Heart left ventricle (tissue), 16 donors: ENCODE measurements around the gene APOL4. TPM values are rescaled to one million over a fixed set of nuclear protein-coding genes. Genes with fewer than 3 reads are reported as not detected.

Experiments used
- ATAC-seq, 4 donors: fragments of 200-7000 bp; cut with Tn5 transposase; one replicate each; pipeline ENCODE4 v1.9.1; 2020 to 2022; ENCODE audit warnings: moderate library complexity in 4 of 4, mild to moderate bottlenecking in 3 of 4, moderate number of reproducible peaks in 1 of 4
- DNase-seq, 5 donors: peaks; one replicate each; pipeline ENCODE4 v3.0.0-alpha.2; 2020
- H3K27ac ChIP-seq, 12 donors: fragments of 200-600 bp; sonication (generic) in 4 of 12; one replicate each; pipeline versions ENCODE4 v1.5.0 to v1.8.0; 2016 to 2022; ENCODE audit warnings: mild to moderate bottlenecking in 2 of 12
- H3K27me3 ChIP-seq, 9 donors: fragments of 200-600 bp; sonication (generic) in 2 of 9; one replicate each; pipeline versions ENCODE4 v1.5.1 to v1.8.0; 2016 to 2022; ENCODE audit warnings: mild to moderate bottlenecking in 3 of 9
- H3K36me3 ChIP-seq, 9 donors: fragments of 200-600 bp; sonication (generic) in 2 of 9; one replicate each; pipeline versions ENCODE4 v1.5.0 to v1.8.0; 2018 to 2022; ENCODE audit warnings: mild to moderate bottlenecking in 2 of 9
- H3K4me1 ChIP-seq, 12 donors: fragments of 200-600 bp; sonication (generic) in 4 of 12; one replicate each; pipeline versions ENCODE4 v1.5.0 to v1.8.0; 2016 to 2022; ENCODE audit warnings: mild to moderate bottlenecking in 3 of 12
- H3K4me3 ChIP-seq, 12 donors: fragments of 200-600 bp; sonication (generic) in 4 of 12; one replicate each; pipeline versions ENCODE4 v1.5.0 to v1.8.0; 2017 to 2022; ENCODE audit warnings: mild to moderate bottlenecking in 9 of 12, moderate library complexity in 4 of 12
- H3K9me3 ChIP-seq, 12 donors: fragments of 200-600 bp; sonication (generic) in 4 of 12; one replicate each; pipeline versions ENCODE4 v1.5.0 to v1.8.0; 2016 to 2022; ENCODE audit warnings: mild to moderate bottlenecking in 1 of 12
- POLR2A ChIP-seq, 2 donors: fragments of 450-650 bp; IDR thresholded peaks; one replicate each; pipeline ENCODE4 v1.6.1; 2017; ENCODE audit warnings: antibody characterized with exemption in 2 of 2, mild to moderate bottlenecking in 2 of 2, moderate library complexity in 2 of 2
- WGBS, 4 donors: extraction: QIAGEN DNeasy Blood & Tissue Kit in 2 of 4; methylation state at CpG; one replicate each; pipeline versions ENCODE4 v1.1.5 to v1.1.7; 2013 to 2018; 5-methylcytosine and 5-hydroxymethylcytosine counted together
- intact Hi-C, 10 donors: fragments of 100-400 bp; cut with DNase I; formaldehyde crosslinking; loops; one replicate each; pipeline versions ENCODE4 v1.11.1 to v1.14.2; 2022
- polyA plus RNA-seq, 2 donors: library from polyadenylated mRNA; stranded (reverse); fragments of 200-250 nt; gene quantifications; one replicate each; pipeline ENCODE4 v1.2.3, GENCODE V29; 2013
- total RNA-seq, 9 donors: library from RNA; depleted of rRNA in 2 of 9; stranded (reverse); fragments of >200 nt in 2 of 9; fragmentation: NEBNext Ultra II Directional in 3 of 9; extraction: Animal tissue kit (Norgen Biotek cat#: 25700) in 3 of 9; gene quantifications; one replicate each; pipeline versions ENCODE4 v1.1.0 to v1.2.4, GENCODE V29; 2016 to 2023
- TF ChIP-seq, protein P1 (sequence below), 12 donors: fragments of 200-600 bp; sonication (generic) in 4 of 12; IDR thresholded peaks; one replicate each; pipeline versions ENCODE4 v1.5.0 to v1.8.0; 2018 to 2022; ENCODE audit warnings: antibody characterized with exemption in 12 of 12, mild to moderate bottlenecking in 5 of 12
- donor health status: ischemic (EF 13 %, LVEDD 7.1; RV severe dilation, severe dysfunction).
- donor health status: healthy with polysubstance abuse.
- donor health status: DM: no; HTN: yes; CAD: no.
- donor health status: DM: no; HTN: no; CAD: no.
- donor health status: ischemic (EF 25% LVEDD 6.9; RV normal size, moderate dysfunction).
- donor health status: ischemic (EF 25% LVEDD 5.7; RV mildly dilated, moderate dysfunction).
- donor health status: healthy.
- donor health status: DM: yes; HTN: yes; CAD: no.
- donor health status: ischemic (EF 35%, LVEDD 5.7; RV mildly dilated, moderate dysfunction).
- donor health status: nonischemic (EF 11% LVEDD 7.7; RV severe dilation, severe dysfunction).
- donor health status: DM: yes; HTN: yes; CAD: no.
- donor health status: PGD.
- donor health status: ischemic (EF 29% LVEDD 5.4; RV normal size, mild dysfunction).
- donor health status: nonischemic (EF 23%, LVEDD 6.1; RV moderate dilation, normal function).

Gene APOL4
- total and polyA plus RNA-seq, 11 donors = 1.7 to 26.5 (median 4.0) TPM; not detected in 2

DNA sequence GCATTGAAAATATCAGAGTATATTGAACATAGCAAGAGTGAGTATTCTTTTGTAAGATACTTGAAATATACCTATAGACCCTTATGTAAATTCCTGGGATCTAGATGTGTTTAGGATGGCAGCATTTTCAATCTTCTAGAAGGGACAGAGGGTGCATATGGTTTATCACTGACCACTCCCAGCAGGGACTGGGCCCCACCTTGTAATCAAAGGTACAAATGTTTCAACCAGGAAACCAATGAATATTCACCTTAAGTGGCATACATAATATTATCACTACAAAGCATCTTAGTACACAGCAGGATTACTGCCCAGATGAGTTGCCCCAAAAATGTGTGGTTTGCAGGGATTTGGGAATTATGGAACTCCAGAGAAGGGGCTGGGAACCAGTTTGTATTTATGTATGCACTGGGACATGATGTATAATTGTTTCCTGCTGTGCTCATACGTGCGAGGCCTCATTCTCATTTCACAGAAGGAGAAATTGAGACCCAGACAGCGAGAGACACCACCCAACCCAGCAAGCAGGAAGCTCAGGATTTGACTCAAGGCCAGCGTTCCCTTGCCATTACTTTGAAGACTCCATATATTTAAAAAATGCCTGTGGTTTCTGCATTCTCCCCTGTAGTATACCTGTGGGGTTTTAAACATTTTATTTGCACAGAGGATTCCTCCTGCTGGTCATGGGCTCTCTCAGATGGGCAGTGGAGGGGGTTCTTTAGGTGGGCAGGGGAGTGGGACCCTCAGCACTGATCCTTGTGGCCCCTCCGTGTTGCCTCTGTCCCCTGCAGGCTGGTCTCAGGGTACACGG is 5.2 kb downstream of the APOL4 start:
- ATAC-seq = no peak

GRCh38 chr22:36194971-36195370 is 6.6 kb downstream of the APOL4 start:
- ATAC-seq (peak; percentile 23 to 60 (median 48)), DNase-seq (peak; percentile 68 to 76 (median 72))
- intact Hi-C loops = loop anchor here in 9 of 10 donors (1.0 to 10.0 kb wide), 10 partner anchors 26 to 292 kb away; partner anchors contain the start of genes APOL2 (in 5 of the 9) and TXN2 (in 4 of the 9)
- no peak overlapping the region for H3K4me3 ChIP-seq
- no peaks in the 10 kb centered on the region for H3K9me3 ChIP-seq
- WGBS, 4 donors = 47 to 53% (median 51%) methylated on average over 5 of the region's 5 CpGs
- peak overlapping the region in 1 of 12 donors; percentile 1 for H3K27ac ChIP-seq
- peaks cover 0 to 73% (median 35%) of the 10 kb centered on the region in 12 donors for H3K4me1 ChIP-seq
- H3K27me3 ChIP-seq = no peaks in the 10 kb centered on the region
- TF ChIP-seq, protein P1, sequence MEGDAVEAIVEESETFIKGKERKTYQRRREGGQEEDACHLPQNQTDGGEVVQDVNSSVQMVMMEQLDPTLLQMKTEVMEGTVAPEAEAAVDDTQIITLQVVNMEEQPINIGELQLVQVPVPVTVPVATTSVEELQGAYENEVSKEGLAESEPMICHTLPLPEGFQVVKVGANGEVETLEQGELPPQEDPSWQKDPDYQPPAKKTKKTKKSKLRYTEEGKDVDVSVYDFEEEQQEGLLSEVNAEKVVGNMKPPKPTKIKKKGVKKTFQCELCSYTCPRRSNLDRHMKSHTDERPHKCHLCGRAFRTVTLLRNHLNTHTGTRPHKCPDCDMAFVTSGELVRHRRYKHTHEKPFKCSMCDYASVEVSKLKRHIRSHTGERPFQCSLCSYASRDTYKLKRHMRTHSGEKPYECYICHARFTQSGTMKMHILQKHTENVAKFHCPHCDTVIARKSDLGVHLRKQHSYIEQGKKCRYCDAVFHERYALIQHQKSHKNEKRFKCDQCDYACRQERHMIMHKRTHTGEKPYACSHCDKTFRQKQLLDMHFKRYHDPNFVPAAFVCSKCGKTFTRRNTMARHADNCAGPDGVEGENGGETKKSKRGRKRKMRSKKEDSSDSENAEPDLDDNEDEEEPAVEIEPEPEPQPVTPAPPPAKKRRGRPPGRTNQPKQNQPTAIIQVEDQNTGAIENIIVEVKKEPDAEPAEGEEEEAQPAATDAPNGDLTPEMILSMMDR (IDR thresholded peaks at IDR 0.05) = peak; percentile 58 to 89 (median 80)
- TF ChIP-seq POLR2A (IDR thresholded peaks at IDR 0.05) = no peak
- H3K36me3 ChIP-seq = peaks cover 0 to 23% (median 0%) of the 10 kb centered on the region in 9 donors

More for the DNA sequence above, 5.2 kb downstream of the APOL4 start:
- peak overlapping the region in 1 of 12 donors; percentile 3 for H3K4me3 ChIP-seq
- peak overlapping the region in 11 of 12 donors; percentile 8 to 75 (median 49) for H3K27ac ChIP-seq
- H3K36me3 ChIP-seq = peaks cover 0 to 18% (median 0%) of the 10 kb centered on the region in 9 donors
- no peaks in the 10 kb centered on the region for H3K27me3 ChIP-seq
- 45 to 62% (median 55%) methylated on average over 6 of the region's 6 CpGs for WGBS, 4 donors
- TF ChIP-seq, protein P1 (IDR thresholded peaks at IDR 0.05) = no peak
- TF ChIP-seq POLR2A (IDR thresholded peaks at IDR 0.05) = no peak
- intact Hi-C loops = loop anchor here (2.0 to 10.0 kb wide), 8 partner anchors 41 to 288 kb away; partner anchors contain the start of genes APOL2 (in 4 of the 10) and TXN2 (in 4 of the 10)
- peaks cover 0 to 76% (median 37%) of the 10 kb centered on the region in 12 donors for H3K4me1 ChIP-seq
- no peak for DNase-seq
- H3K9me3 ChIP-seq = no peaks in the 10 kb centered on the region

DNA sequence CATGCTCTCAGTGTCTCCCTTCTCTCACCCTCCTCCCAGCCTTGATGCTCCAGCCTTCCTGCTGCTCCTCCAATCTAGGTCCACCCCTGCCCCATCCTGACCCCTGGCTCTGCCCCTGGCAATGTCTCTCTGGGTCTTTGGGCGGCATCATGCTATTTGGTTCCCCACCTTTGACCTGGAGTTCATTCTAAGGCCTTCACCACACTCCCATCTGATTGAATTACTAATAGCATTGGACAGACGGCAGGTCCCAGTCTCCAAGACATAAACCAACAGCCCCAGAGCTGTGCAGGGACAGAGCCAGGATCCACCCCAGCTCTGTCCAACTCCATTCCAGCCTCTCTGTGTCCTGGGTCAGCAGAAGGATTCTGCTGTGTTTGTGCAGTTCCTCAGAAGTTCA is 7.2 kb downstream of the APOL4 start:
- no peaks in the 10 kb centered on the region for H3K9me3 ChIP-seq
- H3K4me3 ChIP-seq = no peak overlapping the region
- ATAC-seq (no peak), DNase-seq (no peak)
- peaks cover 0 to 23% (median 0%) of the 10 kb centered on the region in 9 donors for H3K36me3 ChIP-seq
- H3K27me3 ChIP-seq = no peaks in the 10 kb centered on the region
- 71 to 91% (median 85%) methylated on average over 2 of the region's 2 CpGs for WGBS, 4 donors
- TF ChIP-seq POLR2A (IDR thresholded peaks at IDR 0.05) = no peak
- TF ChIP-seq, protein P1 (IDR thresholded peaks at IDR 0.05) = no peak
- peaks cover 0 to 69% (median 35%) of the 10 kb centered on the region in 12 donors for H3K4me1 ChIP-seq
- intact Hi-C loops = loop anchor here in 7 of 10 donors (2.0 to 10.0 kb wide), 6 partner anchors 26 to 292 kb away; partner anchors contain the start of genes TXN2 (in 4 of the 7) and APOL2 (in 1 of the 7)
- H3K27ac ChIP-seq = no peak overlapping the region

DNA sequence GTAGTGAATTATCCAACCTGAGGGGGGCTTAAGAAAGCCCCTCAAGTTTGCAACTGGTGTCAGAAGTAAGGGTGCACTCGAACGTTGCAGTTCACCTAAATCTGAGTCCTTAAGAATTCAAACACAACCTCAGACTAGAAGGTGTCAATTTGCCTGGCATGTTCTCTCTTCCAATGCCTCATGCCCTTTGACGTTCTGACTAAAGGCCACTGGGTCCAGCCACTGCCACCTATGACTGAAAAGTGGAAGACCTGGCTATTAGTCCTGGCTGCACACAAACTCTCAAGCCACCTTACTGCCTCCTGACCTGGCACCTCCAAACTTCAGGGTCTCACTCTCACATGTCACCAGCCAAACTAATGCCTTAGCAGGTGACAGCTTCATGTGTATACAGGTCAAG is 8.0 kb downstream of the APOL4 start:
- no peaks in the 10 kb centered on the region for H3K9me3 ChIP-seq
- peak overlapping the region in 1 of 12 donors; percentile 87 for H3K27ac ChIP-seq
- H3K4me1 ChIP-seq = peaks cover 0 to 61% (median 31%) of the 10 kb centered on the region in 12 donors
- ATAC-seq (no peak), DNase-seq (no peak)
- H3K4me3 ChIP-seq = no peak overlapping the region
- no peaks in the 10 kb centered on the region for H3K27me3 ChIP-seq
- peaks cover 0 to 23% (median 0%) of the 10 kb centered on the region in 9 donors for H3K36me3 ChIP-seq
- TF ChIP-seq, protein P1 (IDR thresholded peaks at IDR 0.05) = no peak
- TF ChIP-seq POLR2A (IDR thresholded peaks at IDR 0.05) = no peak
- 54 to 92% (median 69%) methylated on average over 3 of the region's 3 CpGs for WGBS, 4 donors
- intact Hi-C loops = loop anchor here in 6 of 10 donors (5.0 to 10.0 kb wide), 3 partner anchors 44 to 291 kb away; partner anchors contain the start of genes TXN2 (in 4 of the 6) and APOL2 (in 1 of the 6)
